Ovary (tissue), 10 donors: Measurements from ENCODE around the gene ZNF576. TPM values are rescaled to one million over a fixed set of nuclear protein-coding genes. Genes with fewer than 3 reads are reported as not detected.
"Not testable (repeated sequence)": the region's sequence is repeated elsewhere in the genome, so short reads cannot be mapped to it uniquely, and the experiment has no call there.

Source experiments
- DNase-seq, 5 donors: peaks; one replicate each; pipeline ENCODE4 v3.0.0-alpha.2; 2019 to 2020
- H3K27ac ChIP-seq, 2 donors: fragments of 200-600 bp; one replicate each; pipeline versions ENCODE4 v1.5.1 to v1.8.0; 2019 to 2022
- H3K27me3 ChIP-seq: fragments of 200-600 bp; one replicate; pipeline ENCODE4 v1.8.0; 2022
- H3K36me3 ChIP-seq: fragments of 200-600 bp; sonication (generic); one replicate; pipeline ENCODE4 v1.5.1; 2019
- H3K4me1 ChIP-seq: one replicate; pipeline ENCODE4 v1.8.1; 2013; ENCODE audit warnings: mild to moderate bottlenecking, moderate library complexity; ENCODE audit not compliant: insufficient read depth
- H3K4me3 ChIP-seq: fragments of 200-600 bp; sonication (generic); one replicate; pipeline ENCODE4 v1.5.1; 2017
- H3K9me3 ChIP-seq, 2 donors: fragments of 200-600 bp in 1 of 2; sonication (generic) in 1 of 2; one replicate each; pipeline versions ENCODE4 v1.5.1 to v1.8.1; 2013 to 2019; ENCODE audit warnings: mild to moderate bottlenecking in 1 of 2, moderate library complexity in 1 of 2
- EP300 ChIP-seq: sonication (generic); formaldehyde crosslinking; IDR thresholded peaks from one replicate; pipeline ENCODE4 v1.6.1; 2017; ENCODE audit warnings: antibody characterized with exemption
- POLR2A ChIP-seq: fragments of 450-650 bp; IDR thresholded peaks from one replicate; pipeline ENCODE4 v1.6.1; 2017; ENCODE audit warnings: antibody characterized with exemption, mild to moderate bottlenecking, moderate library complexity
- WGBS, 3 donors: extraction: QIAGEN DNeasy Blood & Tissue Kit in 1 of 3; methylation state at CpG; one replicate each; pipeline versions ENCODE4 v1.1.5 to v1.1.7; 2013 to 2017; 5-methylcytosine and 5-hydroxymethylcytosine counted together
- intact Hi-C, 4 donors: fragments of 100-400 bp; cut with DNase I; formaldehyde crosslinking; loops; one replicate each; pipeline versions ENCODE4 v1.11.0 to v1.15.1; 2022 to 2023
- long read RNA-seq, 3 donors: library from polyadenylated mRNA in 2 of 3; unstranded in 2 of 3; transcript quantifications; one replicate each; pipeline ENCODE4 v2.0.0 and lab custom pipeline, GENCODE V29; 2021 to 2026
- polyA plus RNA-seq, 2 donors: library from polyadenylated mRNA; stranded (reverse); fragments of 200-250 nt in 1 of 2; fragments of 350-450 nt in 1 of 2; fragmentation: Illumina TruSeq in 1 of 2; extraction: RNeasy Lipid Tissue Mini Kit (QIAGEN cat#74804) in 1 of 2; gene quantifications; one replicate each; pipeline ENCODE4 v1.2.3, GENCODE V29; 2013 to 2014
- total RNA-seq, 7 donors: library from RNA; depleted of rRNA in 2 of 7; stranded (reverse); fragments of >200 nt in 2 of 7; fragmentation: NEBNext Ultra II Directional in 3 of 7; extraction: Animal tissue kit (Norgen Biotek cat#: 25700) in 3 of 7; gene quantifications; one replicate each; pipeline versions ENCODE4 v1.1.0 to v1.2.4, GENCODE V29; 2016 to 2023
- TF ChIP-seq, protein P1 (sequence below), 3 donors: fragments of 450-650 bp in 2 of 3; fragments of 200-600 bp in 1 of 3; IDR thresholded peaks; one replicate each; pipeline versions ENCODE4 v1.5.1 to v1.8.0; 2016 to 2022; ENCODE audit warnings: antibody characterized with exemption in 3 of 3, mild to moderate bottlenecking in 1 of 3
- donor health status: DM: no; HTN: no; CAD: no; lungs with moderate emphysema.
- donor health status: DM: no; HTN: no; CAD: no.
- donor health status: Bipolar disorder and iron deficiency.
- donor health status: DM: yes; HTN: yes; CAD: no.
- donor health status: DM: no; HTN: no; CAD: no.
- donor health status: DM: yes; HTN: yes; CAD: no.

ZNF576 gene, protein sequence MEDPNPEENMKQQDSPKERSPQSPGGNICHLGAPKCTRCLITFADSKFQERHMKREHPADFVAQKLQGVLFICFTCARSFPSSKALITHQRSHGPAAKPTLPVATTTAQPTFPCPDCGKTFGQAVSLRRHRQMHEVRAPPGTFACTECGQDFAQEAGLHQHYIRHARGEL
- total RNA-seq = 10 to 100 TPM; 11.5 to 22.4 (median 16.9) TPM
- polyA plus RNA-seq = 10 to 100 TPM in 1 of 2 donors, 1 to 10 TPM in 1; 8.6 to 16.6 TPM
- long read RNA-seq, donor 1, transcript ZNF576-201 (3 exons, 2,566 nt) = major isoform, 19 of 23 reads
- long read RNA-seq, donor 1, partial matches to known transcripts = 0 of 23 reads
- long read RNA-seq, donor 1, other reads (novel, unspliced or antisense) = 0 of 23 reads
- long read RNA-seq, donor 2, transcript ZNF576-201 (3 exons, 2,566 nt) = major isoform, 5 of 10 reads
- long read RNA-seq, donor 2, partial matches to known transcripts = 0 of 10 reads
- long read RNA-seq, donor 2, other reads (novel, unspliced or antisense) = 0 of 10 reads
- long read RNA-seq, donor 3, partial matches to known transcripts = 0 of 6 reads
- long read RNA-seq, donor 3, other reads (novel, unspliced or antisense) = 0 of 6 reads

DNA sequence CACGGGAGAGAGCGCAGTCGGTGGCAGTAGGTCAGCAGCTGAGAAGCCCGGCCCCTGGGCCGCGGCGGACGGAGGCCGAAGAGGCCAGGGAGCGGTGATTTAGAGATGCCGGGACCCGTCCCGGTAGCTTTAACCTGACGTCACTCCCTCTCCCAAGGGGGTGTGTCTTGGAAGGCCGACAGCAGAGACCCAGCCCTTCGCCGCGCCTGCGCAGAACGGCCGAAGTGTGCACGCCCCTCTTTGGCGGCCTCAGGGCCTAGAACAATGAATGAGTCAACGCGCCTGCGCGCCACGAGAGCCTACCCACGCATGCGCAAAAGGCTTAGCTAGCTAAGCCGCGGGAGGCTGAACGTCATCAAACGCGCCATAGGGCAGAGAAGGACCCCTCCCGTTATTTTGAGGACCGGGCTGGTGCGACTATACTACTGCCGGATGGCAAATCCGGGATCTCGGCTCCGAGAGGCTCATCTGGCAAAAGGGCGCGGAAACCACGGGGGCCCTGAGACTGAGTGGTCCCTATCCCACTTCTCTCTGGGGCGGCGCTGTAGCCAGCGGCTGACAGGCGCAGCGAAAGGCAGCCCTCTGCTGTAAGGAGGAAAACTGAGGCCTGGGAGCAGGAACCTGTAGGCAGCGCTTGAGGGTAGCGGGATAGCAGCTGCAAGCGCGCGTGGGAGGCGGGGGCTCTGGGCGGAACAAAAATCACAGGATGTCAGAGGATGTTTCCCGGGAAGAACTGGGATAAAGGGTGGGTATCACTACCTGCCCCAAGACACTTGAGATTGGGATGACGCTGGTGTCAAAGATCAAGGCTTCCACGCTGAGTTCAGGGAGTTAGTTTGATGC, at the start of gene ZNF576, which contains the start of gene IRGQ:
TSS of gene ZNF576 (plus strand) at position 597 of the 843 bp plus-strand sequence. CDS start 514 bp downstream, outside the sequence.
TSS of gene IRGQ (minus strand) at position 136 of the 843 bp plus-strand sequence. CDS start 796 bp downstream, outside the sequence.
- peak within 1 kb of the TSS; percentile 59 for H3K4me3 ChIP-seq
- H3K27ac ChIP-seq = peak within 1 kb of the TSS; percentile 91 to 99
- intact Hi-C loops = loop anchor here in 1 of 4 donors (5.0 kb wide), 1 partner anchor 64 kb away; the partner anchor contains the start of gene ZNF575
- peak; percentile 100 for DNase-seq
- no peaks in the 10 kb centered on the region for H3K27me3 ChIP-seq
- H3K36me3 ChIP-seq = no peaks in the 10 kb centered on the region
- no peaks in the 10 kb centered on the region for H3K9me3 ChIP-seq
- TF ChIP-seq POLR2A = peak; percentile 46
- peak; percentile 3 for TF ChIP-seq EP300
- TF ChIP-seq, protein P1, sequence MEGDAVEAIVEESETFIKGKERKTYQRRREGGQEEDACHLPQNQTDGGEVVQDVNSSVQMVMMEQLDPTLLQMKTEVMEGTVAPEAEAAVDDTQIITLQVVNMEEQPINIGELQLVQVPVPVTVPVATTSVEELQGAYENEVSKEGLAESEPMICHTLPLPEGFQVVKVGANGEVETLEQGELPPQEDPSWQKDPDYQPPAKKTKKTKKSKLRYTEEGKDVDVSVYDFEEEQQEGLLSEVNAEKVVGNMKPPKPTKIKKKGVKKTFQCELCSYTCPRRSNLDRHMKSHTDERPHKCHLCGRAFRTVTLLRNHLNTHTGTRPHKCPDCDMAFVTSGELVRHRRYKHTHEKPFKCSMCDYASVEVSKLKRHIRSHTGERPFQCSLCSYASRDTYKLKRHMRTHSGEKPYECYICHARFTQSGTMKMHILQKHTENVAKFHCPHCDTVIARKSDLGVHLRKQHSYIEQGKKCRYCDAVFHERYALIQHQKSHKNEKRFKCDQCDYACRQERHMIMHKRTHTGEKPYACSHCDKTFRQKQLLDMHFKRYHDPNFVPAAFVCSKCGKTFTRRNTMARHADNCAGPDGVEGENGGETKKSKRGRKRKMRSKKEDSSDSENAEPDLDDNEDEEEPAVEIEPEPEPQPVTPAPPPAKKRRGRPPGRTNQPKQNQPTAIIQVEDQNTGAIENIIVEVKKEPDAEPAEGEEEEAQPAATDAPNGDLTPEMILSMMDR (IDR thresholded peaks at IDR 0.05) = peak in 1 of 3 donors; percentile 31
- WGBS, 3 donors = 0 to 1% (median 0%) methylated on average over 60 of the region's 60 CpGs
- peaks cover 10% of the 10 kb centered on the region for H3K4me1 ChIP-seq

DNA sequence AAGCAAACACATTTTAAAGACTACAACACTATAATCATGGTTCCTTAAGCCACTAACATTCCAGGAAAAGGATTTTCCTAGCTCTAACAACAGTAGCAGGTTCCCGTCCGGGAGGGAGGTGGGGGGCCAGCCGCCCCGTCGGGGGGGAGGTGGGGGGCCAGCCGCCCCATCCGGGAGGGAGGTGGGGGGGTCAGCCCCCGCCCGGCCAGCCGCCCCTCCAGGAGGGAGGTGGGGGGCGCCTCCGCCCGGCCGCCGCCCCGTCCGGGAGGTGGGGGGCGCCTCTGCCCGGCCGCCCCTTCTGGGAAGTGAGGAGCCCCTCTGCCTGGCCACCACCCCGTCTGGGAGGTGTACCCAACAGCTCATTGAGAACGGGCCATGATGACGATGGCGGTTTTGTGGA, 48.5 kb upstream of the ZNF576 start:
- H3K36me3 ChIP-seq, H3K4me1 ChIP-seq, H3K27me3 ChIP-seq, DNase-seq, H3K9me3 ChIP-seq, H3K4me3 ChIP-seq, H3K27ac ChIP-seq, intact Hi-C loops: not testable (repeated sequence)
- WGBS, 3 donors = 76 to 89% (median 86%) methylated on average over 9 to 20 of the region's 24 CpGs

DNA sequence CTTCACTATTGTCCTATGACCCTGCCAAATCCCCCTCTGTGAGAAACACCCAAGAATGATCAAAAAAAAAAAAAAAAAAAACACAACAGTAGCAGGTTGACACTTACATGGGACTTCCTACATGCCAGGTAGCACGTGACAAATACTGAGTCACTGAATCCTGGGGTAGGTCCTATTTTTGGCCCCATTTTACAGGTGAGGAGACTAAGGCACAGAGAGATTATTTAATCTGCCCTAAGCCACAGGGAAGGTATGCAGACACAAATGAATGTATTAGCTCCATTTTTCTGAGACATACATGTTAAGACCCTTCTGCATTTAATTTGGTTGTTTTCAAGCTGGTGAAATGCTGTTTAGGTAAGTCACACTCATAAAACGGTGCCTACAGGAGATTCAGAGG, 47.7 kb upstream of the ZNF576 start:
- 79 to 87% (median 82%) methylated on average over 2 of the region's 2 CpGs for WGBS, 3 donors
- H3K9me3 ChIP-seq = no peaks in the 10 kb centered on the region
- no peaks in the 10 kb centered on the region for H3K4me1 ChIP-seq
- TF ChIP-seq, protein P1 (IDR thresholded peaks at IDR 0.05) = no peak
- no peak overlapping the region for H3K27ac ChIP-seq
- intact Hi-C loops = no loop called here
- H3K4me3 ChIP-seq = no peak overlapping the region
- no peaks in the 10 kb centered on the region for H3K27me3 ChIP-seq
- no peak for DNase-seq
- no peaks in the 10 kb centered on the region for H3K36me3 ChIP-seq

DNA sequence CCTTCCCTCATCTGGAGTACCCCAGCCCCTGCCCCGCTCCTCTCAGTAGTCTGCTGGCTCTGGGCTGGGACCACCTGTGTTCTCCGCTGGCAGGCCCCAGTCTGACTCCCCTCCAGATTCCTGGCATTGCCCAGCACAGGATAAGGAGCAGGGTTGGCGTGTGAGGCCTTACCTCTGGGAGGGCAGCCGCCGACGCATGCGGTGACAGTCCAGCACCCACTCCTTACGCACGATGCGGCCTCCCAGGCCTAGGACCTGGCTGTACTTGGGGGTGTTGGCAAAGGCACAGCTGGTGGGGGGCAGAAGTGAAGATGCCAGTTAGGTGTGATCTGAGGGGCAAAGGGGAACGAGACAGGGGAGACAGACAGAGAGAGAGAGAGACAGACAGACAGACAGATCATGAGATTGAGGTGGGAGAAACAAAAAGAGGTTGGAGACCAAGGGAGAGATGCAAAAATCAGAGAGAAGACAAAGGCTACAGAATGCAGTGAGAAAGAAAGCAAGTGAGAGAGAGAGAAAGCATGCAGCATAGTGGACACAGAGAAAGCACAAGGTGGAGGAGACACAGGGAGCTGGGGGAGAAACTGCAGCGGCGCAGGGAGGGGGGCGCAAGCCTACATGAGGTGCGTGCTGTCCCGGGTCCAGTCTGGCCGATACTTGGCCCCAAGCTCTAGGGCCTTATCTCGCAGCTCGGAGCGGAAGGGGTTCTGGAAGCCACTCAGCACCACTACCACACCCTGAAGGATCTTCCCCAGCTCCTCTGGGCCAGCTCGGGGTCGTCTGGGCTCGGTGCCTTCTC, 44.8 kb upstream of the ZNF576 start:
- intact Hi-C loops = loop anchor here in 1 of 4 donors (10.0 kb wide), 1 partner anchor 103 kb away; no protein-coding TSS in a partner anchor
- Histone ChIP-seq H3K36me3 (no peaks in the 10 kb centered on the region), H3K27me3 (no peaks in the 10 kb centered on the region), H3K4me1 (no peaks in the 10 kb centered on the region), H3K4me3 (no peak overlapping the region), H3K9me3 (no peaks in the 10 kb centered on the region), H3K27ac (no peak overlapping the region)
- WGBS, 3 donors = 88 to 89% (median 89%) methylated on average over 23 of the region's 23 CpGs
- TF ChIP-seq EP300 = no peak
- TF ChIP-seq, protein P1 (IDR thresholded peaks at IDR 0.05) = no peak
- TF ChIP-seq POLR2A = no peak
- no peak for DNase-seq
